H1 (cell line): ENCODE results near the gene GSTCD.
"Not testable (repeated sequence)": the region's sequence is repeated elsewhere in the genome, so short reads cannot be mapped to it uniquely, and the experiment has no call there.

Source experiments
- GABPA ChIP-seq: IDR thresholded peaks from 2 replicates; pipeline ENCODE4 v1.6.1; 2011; ENCODE audit warnings: mild to moderate bottlenecking, low read length, moderate library complexity, borderline replicate concordance; ENCODE audit not compliant: insufficient read depth
- POLR2AphosphoS5 ChIP-seq: IDR thresholded peaks from 2 replicates; pipeline ENCODE4 v1.6.1; 2011; ENCODE audit warnings: low read depth, low read length
- SP1 ChIP-seq: IDR thresholded peaks from 2 replicates; pipeline ENCODE4 v1.6.1; 2011; ENCODE audit warnings: low read depth, low read length

GRCh38 chr4:105852230-105852629 is 143.6 kb downstream of the GSTCD start:
- TF ChIP-seq SP1, POLR2AphosphoS5, GABPA: not testable (repeated sequence)
